Measurements from ENCODE around the gene DCLRE1A.

DNA sequence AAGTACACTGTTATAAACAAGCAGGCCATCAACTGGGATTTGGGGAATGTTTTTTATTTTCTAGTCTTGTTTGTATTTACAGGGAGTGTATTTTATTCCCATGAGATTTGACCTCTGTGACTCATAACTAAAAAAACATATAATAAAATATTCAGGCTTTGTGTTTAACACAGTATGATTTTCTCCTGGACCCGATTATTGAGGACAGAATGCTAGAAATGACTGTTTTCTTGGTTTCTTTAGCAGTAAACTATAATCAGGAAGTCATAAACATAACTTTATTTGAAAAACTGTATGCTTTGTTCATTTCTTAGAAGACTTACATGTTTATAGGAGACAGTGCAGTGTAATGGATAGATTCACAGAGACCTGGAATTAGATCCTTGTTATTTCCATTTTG lies 2.7 kb upstream of the DCLRE1A start:
- TF ChIP-seq CTCF (IDR thresholded peaks at IDR 0.05; ENCODE audit: poor library complexity) (no peak), EZH2 (IDR thresholded peaks at IDR 0.05; ENCODE audit: borderline replicate concordance) (no peak)
